ENCODE results near the gene FAM107B. TPM values are rescaled to one million over a fixed set of nuclear protein-coding genes. Genes with fewer than 3 reads are reported as not detected.

Gene FAM107B
- total RNA-seq, 1 experiment from 2014 or later, result 24.5 TPM

- Histone ChIP-seq H2BK12ac (ENCODE audit: insufficient read length, low read depth, low read length) (no peak overlapping the region), H4K91ac (ENCODE audit: insufficient read length, low read depth, low read length) (no peak overlapping the region), H3K27ac (ENCODE audit: insufficient read length, low read depth, low read length) (no peak overlapping the region), H2BK20ac (ENCODE audit: low read depth, low read length, poor library complexity, severe bottlenecking) (no peak overlapping the region), H3K56ac (ENCODE audit: insufficient read length, low read depth, low read length) (no peak overlapping the region), H2AFZ (ENCODE audit: low read length) (no peak overlapping the region), H3K79me2 (ENCODE audit: insufficient read depth, low read length) (no peaks in the 10 kb centered on the region), H4K8ac (replicated peaks; ENCODE audit: insufficient read length, low read depth, low read length) (no peak overlapping the region), H3K14ac (ENCODE audit: insufficient read depth, low read length) (no peak overlapping the region), H4K20me1 (ENCODE audit: control insufficient read depth, insufficient read depth, insufficient read length) (no peaks in the 10 kb centered on the region), H3K4ac (ENCODE audit: low read depth, low read length) (no peak overlapping the region), H3K23me2 (ENCODE audit: insufficient read length, low read depth, low read length, poor library complexity, severe bottlenecking) (no peaks in the 10 kb centered on the region), H3K23ac (ENCODE audit: insufficient read length, low read depth, low read length) (no peak overlapping the region), H3K79me1 (ENCODE audit: insufficient read depth, low read depth, low read length, poor library complexity, severe bottlenecking) (no peaks in the 10 kb centered on the region), H3T11ph (ENCODE audit: low read length) (no peak overlapping the region), H2AK5ac (ENCODE audit: insufficient read length, low read length) (no peak overlapping the region), H4K5ac (ENCODE audit: insufficient read length, low read depth, low read length) (no peak overlapping the region), H2BK5ac (ENCODE audit: insufficient read length, low read length) (no peak overlapping the region), H3K9ac (ENCODE audit: extremely low read depth, insufficient read length, low read length) (no peak overlapping the region), H2BK15ac (ENCODE audit: low read depth, low read length) (no peak overlapping the region), H3K27me3 (ENCODE audit: insufficient read depth, low read length) (no peaks in the 10 kb centered on the region), H3K18ac (ENCODE audit: insufficient read length, low read depth, low read length) (no peak overlapping the region), H3K9me3 (ENCODE audit: control insufficient read depth, low read depth, low read length) (no peaks in the 10 kb centered on the region), H3K4me2 (ENCODE audit: insufficient read depth, insufficient read length, low read length) (no peak overlapping the region), H2BK120ac (ENCODE audit: low read depth, low read length, poor library complexity, severe bottlenecking) (no peak overlapping the region), H3K4me1 (ENCODE audit: insufficient read depth, low read length) (no peaks in the 10 kb centered on the region)
- H3K36me3 Mint-ChIP-seq (ENCODE audit: insufficient read depth in 1 of 3, low read depth in 3 of 3), result no peaks in the 10 kb centered on the region
- H3K27me3 Mint-ChIP-seq (ENCODE audit: low read depth), result no peaks in the 10 kb centered on the region
- WGBS (ENCODE audit: extremely low coverage, insufficient read length, low lambda C conversion rate), result no CpG with 5 or more reads among the region's 5 CpGs
- H3K4me1 Mint-ChIP-seq, result no peaks in the 10 kb centered on the region
- no peak overlapping the region for H3K4me3 Mint-ChIP-seq
- H3K9me3 Mint-ChIP-seq, result no peaks in the 10 kb centered on the region
- no peak for DNase-seq
- TF ChIP-seq CTCF (conservative IDR thresholded peaks at IDR 0.05), result no peak
- H3K27ac Mint-ChIP-seq, result no peak overlapping the region
Observed at GRCh38 chr10:14686356-14686755, 88.3 kb downstream of the FAM107B start.

All from H9 (cell line).